ENCODE data around the gene KCNB1.

- TF ChIP-seq CTCF (IDR thresholded peaks at IDR 0.05) (no peak), POLR2AphosphoS5 (IDR thresholded peaks at IDR 0.05) (no peak), EP300 (IDR thresholded peaks at IDR 0.05) (no peak)
Observed at GRCh38 chr20:49529470-49529869, 47.0 kb upstream of the KCNB1 start.

All from upper lobe of left lung (tissue), 4 donors.